Fibroblast of villous mesenchyme (primary cell): ENCODE measurements around the gene TOMM70. TPM values are rescaled to one million over a fixed set of nuclear protein-coding genes. Genes with fewer than 3 reads are reported as not detected.

ENCODE experiments used
- DNase-seq: peaks from one replicate; pipeline ENCODE4 v3.0.0-alpha.2; 2010; ENCODE audit warnings: low read depth
- H3K4me3 ChIP-seq: 2 replicates; pipeline ENCODE4 v1.5.1; 2011; ENCODE audit warnings: low read depth, mild to moderate bottlenecking, low read length
- total RNA-seq: library from RNA; depleted of rRNA; stranded (reverse); fragments of >200 nt; gene quantifications from 2 replicates; pipeline ENCODE4 v1.2.3, GENCODE V29; 2012
- TF ChIP-seq, protein P1 (sequence below): IDR thresholded peaks from 2 replicates; pipeline ENCODE4 v1.5.1; 2012; ENCODE audit warnings: low read depth, mild to moderate bottlenecking, low read length; ENCODE audit not compliant: insufficient read depth

Gene TOMM70
- total RNA-seq, 1 donor = 65.2 TPM

DNA sequence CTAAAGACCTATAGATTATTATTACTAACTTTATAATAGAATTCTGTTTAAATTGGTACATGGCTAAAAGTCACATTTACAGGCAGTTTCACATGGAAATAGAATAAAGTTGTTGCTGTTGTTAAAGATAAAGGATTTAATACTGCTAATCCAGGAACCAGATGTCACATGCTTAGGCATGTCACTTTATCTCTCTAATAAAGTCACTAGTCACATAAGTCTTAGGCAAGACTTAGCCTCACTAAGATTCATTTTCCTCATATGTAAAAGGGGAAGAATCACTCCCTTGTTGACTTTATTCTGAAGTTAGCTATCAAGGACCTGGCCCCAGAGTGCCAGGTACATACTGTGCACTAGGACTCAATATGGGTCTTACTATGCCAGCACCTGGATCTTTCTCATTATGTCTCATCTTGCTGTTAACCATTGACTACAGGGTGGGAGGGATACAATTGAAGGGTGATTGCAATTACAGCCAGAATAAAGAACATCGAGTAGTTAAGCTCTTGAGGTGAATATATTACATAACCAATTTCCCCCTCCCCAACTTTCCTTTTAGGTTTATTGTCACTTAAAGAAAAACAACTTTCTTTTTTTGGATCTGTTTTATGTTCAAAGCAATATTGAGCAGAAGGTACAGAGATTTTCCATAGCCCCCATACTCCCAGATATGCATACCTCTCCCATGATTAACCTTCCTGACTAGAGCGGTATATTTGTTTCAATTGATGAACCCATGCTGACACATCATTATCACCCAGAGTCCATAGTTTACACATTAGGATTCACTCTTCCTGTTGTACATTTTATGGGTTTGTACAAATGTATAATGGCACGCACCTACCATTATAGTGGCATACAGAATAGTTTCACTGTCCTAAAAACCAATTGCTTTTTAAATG is 37.1 kb upstream of the TOMM70 start:
- no peak overlapping the region for H3K4me3 ChIP-seq
- DNase-seq = no peak
- TF ChIP-seq, protein P1, sequence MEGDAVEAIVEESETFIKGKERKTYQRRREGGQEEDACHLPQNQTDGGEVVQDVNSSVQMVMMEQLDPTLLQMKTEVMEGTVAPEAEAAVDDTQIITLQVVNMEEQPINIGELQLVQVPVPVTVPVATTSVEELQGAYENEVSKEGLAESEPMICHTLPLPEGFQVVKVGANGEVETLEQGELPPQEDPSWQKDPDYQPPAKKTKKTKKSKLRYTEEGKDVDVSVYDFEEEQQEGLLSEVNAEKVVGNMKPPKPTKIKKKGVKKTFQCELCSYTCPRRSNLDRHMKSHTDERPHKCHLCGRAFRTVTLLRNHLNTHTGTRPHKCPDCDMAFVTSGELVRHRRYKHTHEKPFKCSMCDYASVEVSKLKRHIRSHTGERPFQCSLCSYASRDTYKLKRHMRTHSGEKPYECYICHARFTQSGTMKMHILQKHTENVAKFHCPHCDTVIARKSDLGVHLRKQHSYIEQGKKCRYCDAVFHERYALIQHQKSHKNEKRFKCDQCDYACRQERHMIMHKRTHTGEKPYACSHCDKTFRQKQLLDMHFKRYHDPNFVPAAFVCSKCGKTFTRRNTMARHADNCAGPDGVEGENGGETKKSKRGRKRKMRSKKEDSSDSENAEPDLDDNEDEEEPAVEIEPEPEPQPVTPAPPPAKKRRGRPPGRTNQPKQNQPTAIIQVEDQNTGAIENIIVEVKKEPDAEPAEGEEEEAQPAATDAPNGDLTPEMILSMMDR = no peak

DNA sequence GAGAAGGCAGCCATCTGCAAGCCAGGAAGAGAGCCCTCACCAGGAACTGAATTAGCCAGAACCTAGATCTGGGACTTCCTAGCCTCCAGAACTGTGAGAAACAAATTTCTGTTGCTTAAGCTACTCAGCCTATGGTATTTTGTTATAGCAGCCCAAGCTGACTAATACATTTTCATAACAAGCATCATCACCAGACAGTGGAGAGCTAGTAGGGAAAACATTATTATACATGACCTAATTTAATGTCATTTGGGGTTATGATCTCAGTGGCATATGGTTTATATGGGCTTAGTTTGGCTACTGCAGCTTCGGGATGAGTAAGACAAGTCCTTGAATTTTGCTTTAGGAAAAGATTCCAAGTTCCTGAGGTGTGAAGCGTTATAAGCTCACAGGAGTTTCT is 36.1 kb upstream of the TOMM70 start:
- TF ChIP-seq, protein P1 = no peak
- DNase-seq = no peak

DNA sequence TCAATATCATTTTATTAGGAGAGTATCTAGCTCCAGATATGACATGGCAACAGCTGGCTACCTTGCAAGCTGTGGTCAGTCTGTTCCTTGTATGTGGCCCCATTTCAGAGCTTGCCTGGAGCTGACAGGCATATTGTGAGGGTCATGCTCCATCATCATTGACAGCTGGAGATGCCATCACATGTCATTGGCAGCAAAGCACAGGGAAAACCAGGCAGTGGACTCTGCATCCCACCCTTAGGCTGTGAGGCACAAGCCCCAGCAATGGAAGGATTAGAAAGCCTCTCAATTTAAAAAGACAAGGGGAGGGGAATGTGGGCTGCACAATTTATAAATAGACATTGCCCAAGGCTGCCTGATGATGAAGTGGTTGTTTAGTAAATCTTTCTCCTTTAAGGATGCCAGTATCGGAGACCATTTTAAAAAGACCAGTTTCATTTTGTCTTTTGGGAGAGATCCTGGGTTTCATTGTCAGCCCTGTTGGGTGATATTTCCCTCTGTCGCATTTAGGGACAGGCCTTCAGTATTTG is 28.4 kb upstream of the TOMM70 start:
- no peak overlapping the region for H3K4me3 ChIP-seq
- TF ChIP-seq, protein P1 = no peak
- DNase-seq = no peak

More for the DNA sequence above, 36.1 kb upstream of the TOMM70 start:
- H3K4me3 ChIP-seq = no peak overlapping the region

DNA sequence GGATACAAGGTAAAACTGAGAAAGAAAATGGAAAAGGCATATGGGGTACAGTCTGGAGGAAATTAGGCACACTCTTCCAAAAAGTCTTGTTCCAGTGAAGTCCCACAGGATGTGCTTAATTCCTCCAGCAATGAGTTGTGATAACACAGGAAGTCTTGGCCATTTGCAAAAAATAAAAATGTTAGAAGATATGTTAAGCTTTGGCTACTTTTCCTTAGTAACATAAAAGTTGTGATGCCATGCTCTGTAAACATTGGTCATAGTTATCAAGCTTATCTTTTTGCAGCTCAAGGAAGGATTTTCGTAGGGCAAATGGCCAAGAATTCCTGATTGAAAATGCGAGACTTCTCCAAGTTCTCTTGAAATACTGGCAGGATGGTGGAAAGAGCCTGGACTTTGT is 26.8 kb upstream of the TOMM70 start:
- H3K4me3 ChIP-seq = no peak overlapping the region
- peak; percentile 95 for DNase-seq
- TF ChIP-seq, protein P1 = no peak

DNA sequence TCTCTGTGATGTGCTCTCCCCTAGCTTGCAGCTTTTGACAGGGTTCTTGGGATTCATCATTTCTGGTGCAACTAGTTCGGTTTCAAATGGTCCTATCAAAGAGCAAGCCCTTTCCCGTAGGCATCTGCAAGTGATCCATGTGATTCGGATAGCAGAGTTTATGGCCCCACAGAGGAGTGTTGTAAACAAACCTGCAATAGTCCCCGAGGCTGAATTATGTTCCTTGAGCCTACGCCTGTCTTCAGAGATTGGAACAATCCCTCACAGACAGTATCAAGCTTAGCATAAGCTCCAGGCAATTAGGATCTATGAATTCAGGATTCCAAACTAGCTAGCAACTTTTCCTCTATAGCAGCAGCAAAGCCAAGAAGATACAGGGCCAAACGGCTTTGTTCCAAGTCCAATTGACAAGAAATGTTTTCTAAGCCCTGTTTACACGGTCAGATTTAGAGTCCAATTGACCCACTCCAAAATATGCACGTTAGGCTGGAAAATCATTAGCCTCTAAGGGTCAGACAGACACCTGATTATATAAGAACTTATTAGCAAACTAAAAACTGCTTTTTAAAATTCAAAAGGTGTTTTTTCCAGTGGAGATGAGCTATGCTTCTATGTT is 25.3 kb upstream of the TOMM70 start:
- DNase-seq = peak; percentile 62
- H3K4me3 ChIP-seq = no peak overlapping the region
- TF ChIP-seq, protein P1 = no peak

DNA sequence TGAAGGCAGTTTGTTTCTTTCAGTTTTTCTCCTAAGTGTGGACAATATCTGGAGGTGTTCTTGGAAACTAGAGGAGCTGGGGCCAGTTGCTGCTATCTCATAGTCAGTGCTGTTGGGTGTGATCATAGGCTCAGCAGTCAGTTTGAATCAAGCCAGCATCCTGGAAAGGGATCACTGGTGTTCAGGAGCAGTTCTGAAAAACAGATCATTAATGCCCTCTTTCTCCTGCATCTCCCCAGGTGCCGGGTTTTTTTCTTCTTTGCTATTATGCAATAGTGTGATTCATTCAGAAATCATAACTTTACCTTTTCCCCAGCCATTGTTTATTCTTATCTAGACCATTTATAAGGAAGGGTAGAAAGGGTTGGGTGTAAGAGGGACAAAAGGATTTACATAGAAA is 24.4 kb upstream of the TOMM70 start:
- TF ChIP-seq, protein P1 = no peak
- H3K4me3 ChIP-seq = no peak overlapping the region
- DNase-seq = no peak
